Activated CD4-positive, alpha-beta memory T cell treated with anti-CD3 and anti-CD28 coated beads for 36 hours (primary cell): ENCODE results near the gene NHS. TPM values are rescaled to one million over a fixed set of nuclear protein-coding genes. Genes with fewer than 3 reads are reported as not detected.
"Not testable (repeated sequence)": the region's sequence is repeated elsewhere in the genome, so short reads cannot be mapped to it uniquely, and the experiment has no call there.

Experiments
- CTCF ChIA-PET: fragments of 350-600 bp; sonication (Branson Sonifier 250); formaldehyde crosslinking; loops from one replicate; lab custom pipeline; 2021; ENCODE audit warnings: antibody characterized with exemption, inconsistent platforms; lab: Charles Lee
- POLR2A ChIA-PET: fragments of 350-600 bp; sonication (Branson Sonifier 250); formaldehyde crosslinking; loops from one replicate; lab custom pipeline; 2021; ENCODE audit warnings: antibody characterized with exemption; lab: Charles Lee
- DNase-seq: peaks from one replicate; pipeline ENCODE4 v3.0.0-alpha.2; 2020
- H3K27ac Mint-ChIP-seq: one replicate; pipeline ENCODE4 v1.8.0; 2021; ENCODE audit warnings: mixed read lengths
- H3K27me3 Mint-ChIP-seq: one replicate; pipeline ENCODE4 v1.8.0; 2021; ENCODE audit warnings: mixed read lengths
- H3K36me3 Mint-ChIP-seq: one replicate; pipeline ENCODE4 v1.8.0; 2021; ENCODE audit warnings: mixed read lengths
- H3K4me1 Mint-ChIP-seq: one replicate; pipeline ENCODE4 v1.8.0; 2021; ENCODE audit warnings: low read depth, mixed read lengths
- H3K4me3 Mint-ChIP-seq: one replicate; pipeline ENCODE4 v1.8.0; 2021; ENCODE audit warnings: mild to moderate bottlenecking, mixed read lengths
- H3K9me3 Mint-ChIP-seq: one replicate; pipeline ENCODE4 v1.8.0; 2021; ENCODE audit warnings: mixed read lengths
- intact Hi-C: fragments of 100-400 bp; cut with micrococcal nuclease; formaldehyde crosslinking; loops from one replicate; pipeline ENCODE4 v1.15.1; 2023
- total RNA-seq, 2 experiments: library from RNA; stranded (reverse); gene quantifications; one replicate each; pipeline ENCODE4 v1.2.3, GENCODE V29; 2021

The NHS gene
- total RNA-seq, 2 experiments from 2014 or later: 4.8 to 5.0 TPM

DNA sequence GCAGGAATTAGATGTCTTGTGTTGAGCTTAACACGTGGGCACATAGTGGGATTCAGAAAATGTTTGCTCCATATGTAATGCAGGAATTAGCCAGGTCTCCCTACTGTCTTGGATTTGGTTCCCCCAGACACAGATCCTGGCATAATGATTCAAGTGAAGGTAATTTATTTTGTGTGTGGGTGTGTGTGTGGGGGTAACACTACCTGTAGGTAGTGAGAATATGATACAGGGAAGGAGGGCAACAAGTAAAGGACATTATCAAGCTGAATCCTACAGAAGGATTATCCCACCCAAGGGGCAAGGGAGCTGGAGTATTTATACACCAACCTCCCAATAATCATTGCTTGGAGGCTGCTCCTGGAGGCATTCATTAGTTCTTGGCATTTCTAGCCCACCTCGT is 101.4 kb downstream of the NHS start:
- intact Hi-C loops: no loop called here
- H3K9me3 Mint-ChIP-seq: no peaks in the 10 kb centered on the region
- no peaks in the 10 kb centered on the region for H3K4me1 Mint-ChIP-seq
- H3K27ac Mint-ChIP-seq: no peak overlapping the region
- H3K36me3 Mint-ChIP-seq: no peaks in the 10 kb centered on the region
- ChIA-PET CTCF (no interaction called here), POLR2A (no interaction called here)
- DNase-seq: no peak
- H3K27me3 Mint-ChIP-seq: no peaks in the 10 kb centered on the region
- H3K4me3 Mint-ChIP-seq: no peak overlapping the region

DNA sequence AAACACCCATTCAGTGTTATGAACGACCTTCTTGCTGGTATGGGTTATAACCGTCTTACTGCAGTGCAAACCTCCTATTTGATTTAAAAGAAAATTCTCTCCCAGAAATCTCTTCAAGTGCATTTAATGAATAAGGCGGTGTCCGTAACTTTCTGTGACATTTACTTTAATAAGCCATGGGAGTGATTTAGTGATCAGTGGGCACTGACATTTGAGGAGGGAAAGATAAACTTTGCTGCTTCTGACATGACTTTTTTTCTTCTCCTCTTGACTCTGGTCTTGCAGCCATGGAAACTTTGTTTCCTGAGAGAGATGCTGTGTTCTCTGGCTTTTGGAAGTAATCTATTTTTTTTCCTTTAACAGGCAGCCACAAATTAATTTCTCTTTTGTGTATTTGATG is 106.1 kb downstream of the NHS start:
- no peaks in the 10 kb centered on the region for H3K4me1 Mint-ChIP-seq
- no peaks in the 10 kb centered on the region for H3K27me3 Mint-ChIP-seq
- ChIA-PET CTCF (no interaction called here), POLR2A (no interaction called here)
- H3K9me3 Mint-ChIP-seq: no peaks in the 10 kb centered on the region
- intact Hi-C loops: no loop called here
- no peak overlapping the region for H3K27ac Mint-ChIP-seq
- no peaks in the 10 kb centered on the region for H3K36me3 Mint-ChIP-seq
- DNase-seq: no peak
- no peak overlapping the region for H3K4me3 Mint-ChIP-seq

DNA sequence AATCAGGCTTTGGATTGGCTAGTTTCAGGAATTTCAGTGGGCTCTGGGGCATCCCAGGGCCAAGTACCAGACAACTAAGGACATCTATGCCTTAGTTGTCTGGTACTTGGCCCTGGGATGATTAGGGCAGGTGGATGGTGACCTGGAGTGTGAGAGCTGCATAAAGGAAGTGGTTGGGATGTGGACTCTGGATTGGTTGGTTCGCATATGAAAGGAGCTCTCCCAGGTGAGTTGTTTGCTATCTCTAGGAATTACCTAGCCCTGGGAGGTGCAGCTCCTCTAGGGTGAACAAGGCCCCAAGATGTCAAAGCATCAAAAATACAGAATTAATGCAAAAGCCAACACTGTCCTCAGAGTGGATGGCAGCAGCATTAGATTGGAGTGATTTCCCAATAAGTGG is 109.6 kb downstream of the NHS start:
- Mint-ChIP-seq H3K27ac (no peak overlapping the region), H3K27me3 (no peaks in the 10 kb centered on the region), H3K9me3 (no peaks in the 10 kb centered on the region), H3K4me3 (no peak overlapping the region), H3K4me1 (no peaks in the 10 kb centered on the region), H3K36me3 (no peaks in the 10 kb centered on the region)
- DNase-seq: no peak
- ChIA-PET POLR2A (no interaction called here), CTCF (no interaction called here)
- intact Hi-C loops: no loop called here

DNA sequence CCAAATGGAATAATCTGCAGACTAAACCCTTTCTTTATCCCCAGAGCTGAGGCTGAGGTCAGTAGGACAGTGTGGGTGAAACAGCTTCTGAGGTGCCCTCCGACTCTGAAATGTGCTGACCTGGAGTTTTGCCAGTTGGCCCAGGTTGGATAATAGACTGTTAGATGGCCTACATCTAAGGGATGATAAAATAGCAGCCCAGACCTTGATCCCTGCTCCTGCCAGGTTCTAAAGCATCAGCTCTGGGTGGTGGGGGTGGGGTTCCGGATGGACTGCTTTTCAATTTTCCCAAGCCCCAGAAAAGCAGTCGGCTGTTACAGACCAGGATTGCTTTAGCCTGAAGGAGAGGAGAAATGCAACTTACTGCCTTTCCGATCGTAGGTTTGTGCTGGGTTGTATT is 110.4 kb downstream of the NHS start:
- CTCF ChIA-PET: no interaction called here
- H3K27ac Mint-ChIP-seq: no peak overlapping the region
- H3K36me3 Mint-ChIP-seq: no peaks in the 10 kb centered on the region
- H3K4me3 Mint-ChIP-seq: no peak overlapping the region
- H3K4me1 Mint-ChIP-seq: no peaks in the 10 kb centered on the region
- DNase-seq: no peak
- intact Hi-C loops: no loop called here
- H3K27me3 Mint-ChIP-seq: no peaks in the 10 kb centered on the region
- H3K9me3 Mint-ChIP-seq: no peaks in the 10 kb centered on the region
- POLR2A ChIA-PET: no interaction called here

DNA sequence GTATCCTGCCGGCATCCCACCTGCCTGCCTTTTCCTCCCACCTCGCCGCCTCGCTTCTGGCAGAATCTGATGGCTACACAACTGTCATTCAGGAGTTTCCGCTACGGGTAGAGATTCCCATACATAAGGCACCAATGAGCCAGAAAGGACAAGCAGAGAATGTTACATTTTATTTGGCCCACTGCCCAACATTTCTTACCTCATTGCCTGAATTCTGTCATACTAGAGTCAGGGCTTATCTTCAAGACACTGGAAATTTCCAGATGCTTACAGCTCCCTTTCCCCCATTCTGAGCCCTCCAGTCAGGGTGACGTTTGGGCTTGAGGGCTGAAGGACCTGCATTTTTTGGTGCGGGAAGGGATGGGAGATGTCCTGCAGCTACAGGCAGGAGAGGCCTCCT is 113.0 kb downstream of the NHS start:
- ChIA-PET POLR2A (no interaction called here), CTCF (no interaction called here)
- intact Hi-C loops: no loop called here
- Mint-ChIP-seq H3K27ac (no peak overlapping the region), H3K4me1 (no peaks in the 10 kb centered on the region), H3K9me3 (no peaks in the 10 kb centered on the region), H3K4me3 (no peak overlapping the region), H3K36me3 (no peaks in the 10 kb centered on the region), H3K27me3 (no peaks in the 10 kb centered on the region)
- no peak for DNase-seq

DNA sequence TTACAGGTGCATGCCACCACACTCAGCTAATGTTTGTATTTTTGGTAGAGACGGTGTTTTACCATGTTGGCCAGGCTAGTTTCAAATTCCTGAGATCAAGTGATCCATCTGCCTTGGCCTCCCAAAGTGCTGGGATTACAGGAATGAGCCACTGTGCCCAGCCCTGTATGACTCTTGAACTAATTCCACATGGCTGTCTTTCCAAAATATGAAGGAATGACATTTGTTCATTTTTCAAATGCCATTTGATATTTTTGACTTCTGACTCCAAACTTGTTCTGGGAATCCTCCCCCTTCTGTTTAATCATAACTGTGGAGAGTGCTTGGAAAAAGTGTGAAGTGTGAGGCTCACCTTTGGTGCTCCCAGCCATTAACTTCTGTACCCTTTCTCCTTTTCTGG is 119.2 kb downstream of the NHS start:
- ChIA-PET POLR2A (no interaction called here), CTCF (no interaction called here)
- Mint-ChIP-seq H3K4me1 (no peaks in the 10 kb centered on the region), H3K4me3 (no peak overlapping the region), H3K27me3 (peaks cover 1% of the 10 kb centered on the region), H3K9me3 (no peaks in the 10 kb centered on the region), H3K27ac (no peak overlapping the region), H3K36me3 (no peaks in the 10 kb centered on the region)
- DNase-seq: no peak
- intact Hi-C loops: no loop called here

DNA sequence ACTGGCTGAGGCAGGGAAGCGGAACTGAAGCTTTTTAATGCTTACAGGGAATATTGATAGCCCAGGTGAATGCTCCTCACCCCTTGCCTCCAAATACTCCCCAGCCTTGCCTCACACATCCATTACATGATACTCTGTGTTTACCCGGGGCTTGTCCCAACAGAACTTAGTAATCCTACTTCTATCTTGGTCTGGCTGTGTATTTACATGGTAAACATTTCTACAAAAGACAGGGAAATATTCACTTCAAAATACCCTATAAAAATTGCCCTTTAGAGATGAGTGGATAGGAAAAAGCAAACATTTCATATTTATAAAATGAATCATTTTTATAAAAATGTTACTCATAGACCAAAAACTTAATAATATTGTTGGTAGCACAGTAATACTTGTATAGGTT is 120.1 kb downstream of the NHS start:
- intact Hi-C loops: no loop called here
- no peak overlapping the region for H3K27ac Mint-ChIP-seq
- ChIA-PET POLR2A (no interaction called here), CTCF (no interaction called here)
- no peak overlapping the region for H3K4me3 Mint-ChIP-seq
- H3K27me3 Mint-ChIP-seq: peaks cover 1% of the 10 kb centered on the region
- DNase-seq: no peak
- H3K9me3 Mint-ChIP-seq: no peaks in the 10 kb centered on the region
- H3K36me3 Mint-ChIP-seq: no peaks in the 10 kb centered on the region
- no peaks in the 10 kb centered on the region for H3K4me1 Mint-ChIP-seq

DNA sequence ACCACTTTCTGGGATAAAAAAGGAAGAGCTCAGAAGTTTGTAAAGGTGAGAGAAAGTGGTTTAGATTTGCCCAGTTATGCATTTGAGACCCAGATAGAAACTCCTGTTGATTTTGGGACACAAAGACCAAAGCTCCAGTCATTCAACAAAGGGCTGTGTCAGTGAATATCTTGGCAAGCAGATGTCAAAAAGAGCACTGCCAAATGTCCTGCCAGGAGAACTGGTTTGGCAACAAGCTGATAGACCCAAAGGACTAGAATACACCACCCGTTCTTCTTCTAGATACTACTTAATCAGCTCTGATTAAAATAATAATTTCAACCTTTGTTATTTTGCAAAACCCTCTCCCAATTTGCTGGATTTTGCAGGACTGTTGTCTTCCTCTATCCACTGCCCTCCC is 121.4 kb downstream of the NHS start:
- no peaks in the 10 kb centered on the region for H3K4me1 Mint-ChIP-seq
- H3K27ac Mint-ChIP-seq: no peak overlapping the region
- intact Hi-C loops: no loop called here
- peaks cover 1% of the 10 kb centered on the region for H3K27me3 Mint-ChIP-seq
- H3K4me3 Mint-ChIP-seq: no peak overlapping the region
- H3K9me3 Mint-ChIP-seq: no peaks in the 10 kb centered on the region
- DNase-seq: no peak
- H3K36me3 Mint-ChIP-seq: no peaks in the 10 kb centered on the region
- ChIA-PET CTCF (interaction anchor here (0.7 kb wide), 1 partner anchor 16 kb away, joined by 3 read pairs; no protein-coding TSS in a partner anchor), POLR2A (no interaction called here)

DNA sequence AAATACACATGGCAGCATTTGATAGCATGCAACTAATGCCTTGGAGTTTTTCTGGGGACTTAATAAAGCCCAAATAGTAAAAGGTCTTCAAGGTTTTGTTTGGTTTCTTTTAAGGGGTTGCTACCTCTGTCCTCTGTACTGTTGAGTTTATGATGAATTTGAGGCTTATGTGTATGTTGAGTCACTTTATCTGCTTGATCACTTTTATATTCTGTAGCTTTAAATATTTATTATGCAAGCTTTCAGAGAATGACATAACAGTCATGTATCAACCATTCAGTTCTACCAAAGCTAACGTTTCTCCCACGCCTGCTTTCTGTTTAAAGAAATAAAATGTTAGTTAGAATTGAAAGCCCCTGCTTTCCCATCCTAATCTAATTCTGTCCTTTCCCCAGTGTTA is 122.2 kb downstream of the NHS start:
- H3K9me3 Mint-ChIP-seq: no peaks in the 10 kb centered on the region
- POLR2A ChIA-PET: no interaction called here
- H3K4me3 Mint-ChIP-seq: no peak overlapping the region
- H3K27me3 Mint-ChIP-seq: peaks cover 1% of the 10 kb centered on the region
- no peak for DNase-seq
- CTCF ChIA-PET: no interaction called here
- intact Hi-C loops: no loop called here
- H3K4me1 Mint-ChIP-seq: no peaks in the 10 kb centered on the region
- no peaks in the 10 kb centered on the region for H3K36me3 Mint-ChIP-seq
- H3K27ac Mint-ChIP-seq: no peak overlapping the region

DNA sequence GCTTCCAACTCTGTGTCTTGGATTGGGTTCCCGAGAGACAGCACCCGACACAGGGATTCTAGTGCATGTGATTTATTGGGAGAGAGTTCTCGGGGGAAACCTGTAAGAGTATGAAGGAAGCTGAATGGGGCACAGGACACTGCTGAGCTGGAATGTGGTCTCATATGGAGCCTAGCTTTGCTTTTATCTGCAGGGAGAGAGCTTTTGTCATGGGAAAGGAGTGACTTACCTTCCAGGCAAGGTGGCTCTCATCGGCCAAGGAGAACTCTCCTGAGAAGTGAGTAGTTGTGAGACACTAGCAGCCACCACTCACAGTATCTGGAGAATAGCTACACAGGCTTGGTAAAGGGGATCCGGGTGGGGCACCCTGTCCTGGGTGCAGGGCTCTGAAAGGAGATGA is 124.5 kb downstream of the NHS start:
- intact Hi-C loops: no loop called here
- Mint-ChIP-seq H3K9me3 (no peaks in the 10 kb centered on the region), H3K4me3 (no peak overlapping the region), H3K27ac (no peak overlapping the region), H3K36me3 (no peaks in the 10 kb centered on the region), H3K4me1 (no peaks in the 10 kb centered on the region), H3K27me3 (peaks cover 1% of the 10 kb centered on the region)
- no peak for DNase-seq
- CTCF ChIA-PET: no interaction called here
- POLR2A ChIA-PET: no interaction called here

DNA sequence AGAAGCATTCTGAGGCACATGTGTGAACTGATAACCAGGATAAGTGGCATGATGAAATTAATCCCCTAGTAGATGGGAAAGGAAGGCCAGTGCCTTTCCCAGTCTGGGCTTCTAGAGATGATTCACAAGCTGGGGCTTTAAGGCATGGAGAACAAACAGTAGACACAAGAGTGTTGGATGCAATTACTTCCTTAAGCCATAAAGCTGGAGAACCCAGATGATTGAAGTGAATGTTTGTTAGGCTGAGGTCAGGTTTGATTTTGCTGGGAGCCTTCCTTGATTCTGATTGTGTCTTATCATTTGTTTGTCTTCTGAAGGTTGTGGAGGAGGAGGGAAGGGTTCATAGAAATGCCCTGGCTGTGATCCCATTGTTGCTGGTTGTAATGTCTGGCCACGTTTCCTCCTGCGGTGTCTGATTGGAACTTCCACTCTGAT is 125.2 kb downstream of the NHS start:
- intact Hi-C loops: no loop called here
- no peak for DNase-seq
- H3K27me3 Mint-ChIP-seq: peaks cover 1% of the 10 kb centered on the region
- ChIA-PET CTCF (no interaction called here), POLR2A (no interaction called here)
- no peak overlapping the region for H3K4me3 Mint-ChIP-seq
- no peaks in the 10 kb centered on the region for H3K9me3 Mint-ChIP-seq
- H3K36me3 Mint-ChIP-seq: no peaks in the 10 kb centered on the region
- H3K4me1 Mint-ChIP-seq: no peaks in the 10 kb centered on the region
- H3K27ac Mint-ChIP-seq: no peak overlapping the region

DNA sequence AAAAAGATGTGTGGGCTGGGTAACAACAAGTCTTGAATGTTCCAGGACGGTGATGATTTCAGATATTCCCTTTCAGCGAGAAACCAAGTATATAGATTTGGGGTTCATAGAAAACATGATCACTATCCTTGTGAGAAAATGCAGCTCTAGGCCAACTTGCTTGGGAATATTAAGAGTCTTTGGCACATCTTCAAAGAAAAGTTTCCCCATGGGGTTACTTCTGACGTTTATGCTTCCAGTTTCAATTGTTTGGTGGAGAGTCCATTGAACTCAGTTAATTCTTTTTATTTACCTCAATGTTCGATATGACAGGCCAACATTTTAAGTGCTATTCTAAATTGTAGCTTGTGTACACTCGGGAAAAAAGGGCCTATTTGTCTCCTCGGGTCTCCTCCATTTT is 126.7 kb downstream of the NHS start:
- H3K9me3 Mint-ChIP-seq: no peaks in the 10 kb centered on the region
- no peaks in the 10 kb centered on the region for H3K4me1 Mint-ChIP-seq
- intact Hi-C loops: no loop called here
- no peaks in the 10 kb centered on the region for H3K27me3 Mint-ChIP-seq
- no peaks in the 10 kb centered on the region for H3K36me3 Mint-ChIP-seq
- no peak overlapping the region for H3K4me3 Mint-ChIP-seq
- DNase-seq: no peak
- H3K27ac Mint-ChIP-seq: no peak overlapping the region
- ChIA-PET CTCF (no interaction called here), POLR2A (no interaction called here)

DNA sequence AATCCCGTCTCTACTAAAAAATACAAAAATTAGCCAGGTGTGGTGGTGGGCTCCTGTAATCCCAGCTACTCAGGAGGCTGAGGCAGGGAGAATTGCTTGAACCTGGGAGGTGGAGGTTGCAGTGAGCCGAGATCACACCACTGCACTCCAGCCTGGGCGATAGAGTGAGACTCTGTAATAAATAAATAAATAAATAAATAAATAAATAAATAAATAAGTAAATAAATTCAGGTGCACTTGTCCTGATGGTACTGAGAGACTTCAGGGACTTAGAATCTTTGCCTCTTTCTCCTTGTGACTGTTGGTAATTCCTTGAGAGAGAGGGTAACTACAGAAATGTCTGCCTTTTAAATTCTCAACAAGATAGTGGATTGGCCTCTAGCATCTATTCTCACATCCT is 131.4 kb downstream of the NHS start:
- POLR2A ChIA-PET, H3K9me3 Mint-ChIP-seq, DNase-seq, H3K27me3 Mint-ChIP-seq, H3K27ac Mint-ChIP-seq, intact Hi-C loops, H3K4me1 Mint-ChIP-seq, H3K4me3 Mint-ChIP-seq, H3K36me3 Mint-ChIP-seq, CTCF ChIA-PET: not testable (repeated sequence)

DNA sequence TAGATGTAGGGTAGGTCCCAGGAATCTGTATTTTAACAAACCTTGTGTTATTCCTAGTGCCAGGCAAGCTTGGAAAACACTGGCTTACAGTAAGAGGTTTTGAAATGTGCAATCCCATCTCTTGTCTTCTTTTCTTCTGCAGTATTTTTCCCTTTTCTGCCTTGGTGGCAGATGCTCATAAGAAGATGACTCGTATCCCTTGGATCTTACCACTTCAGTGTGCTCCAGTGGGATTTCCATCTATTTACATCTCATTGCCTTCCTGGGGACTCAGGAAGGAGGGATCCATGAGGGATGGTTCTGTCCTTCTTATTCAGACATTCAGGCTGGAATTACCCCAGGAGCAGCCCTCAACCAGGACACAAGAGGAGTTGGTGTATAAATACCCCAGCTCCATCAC is 136.6 kb downstream of the NHS start:
- Mint-ChIP-seq H3K27ac (no peak overlapping the region), H3K4me1 (no peaks in the 10 kb centered on the region), H3K36me3 (no peaks in the 10 kb centered on the region), H3K9me3 (peaks cover 4% of the 10 kb centered on the region), H3K27me3 (no peaks in the 10 kb centered on the region), H3K4me3 (no peak overlapping the region)
- CTCF ChIA-PET: no interaction called here
- DNase-seq: no peak
- POLR2A ChIA-PET: no interaction called here
- intact Hi-C loops: no loop called here
